Panc1 (cell line): ENCODE measurements around the gene HOXA11. TPM values are rescaled to one million over a fixed set of nuclear protein-coding genes. Genes with fewer than 3 reads are reported as not detected.

ENCODE experiments used
- ATAC-seq: fragments of 200-7000 bp; cut with Tn5 transposase; 2 replicates; pipeline ENCODE4 v1.9.1; 2020; ENCODE audit warnings: mild to moderate bottlenecking, moderate library complexity
- BruUV-seq: library from RNA; stranded (reverse); fragments of 400-500 nt; replicated peaks from 2 replicates; lab custom pipeline; 2021; lab: Mats Ljungman, UMichigan
- CTCF ChIA-PET: fragments of 300-600 bp; sonication (Branson Sonifier 250); formaldehyde crosslinking; loops from one replicate; lab custom pipeline; 2022; ENCODE audit warnings: antibody characterized with exemption; lab: Charles Lee
- POLR2A ChIA-PET: fragments of 300-600 bp; sonication (Branson Sonifier 250); formaldehyde crosslinking; loops from one replicate; lab custom pipeline; 2022; ENCODE audit warnings: antibody characterized with exemption; lab: Charles Lee
- DNase-seq: peaks from one replicate; pipeline ENCODE4 v3.0.0-alpha.2; 2010; ENCODE audit warnings: low read depth, low spot score
- H3K27ac ChIP-seq: 2 replicates; pipeline ENCODE4 v1.5.1; 2011; ENCODE audit warnings: mild to moderate bottlenecking, low read length, inconsistent platforms
- H3K27me3 ChIP-seq: fragments of 200-500 bp; sonication (Bioruptor generic); 2 replicates; pipeline ENCODE4 v1.6.0; 2014; ENCODE audit warnings: low read length, inconsistent platforms; ENCODE audit not compliant: control insufficient read depth, insufficient read depth
- H3K36me3 ChIP-seq: fragments of 200-500 bp; sonication (Bioruptor generic); 2 replicates; pipeline ENCODE4 v1.5.1; 2014; ENCODE audit warnings: inconsistent platforms, mild to moderate bottlenecking, low read length, moderate library complexity; ENCODE audit not compliant: control insufficient read depth, insufficient read depth
- H3K4me1 ChIP-seq: 2 replicates; pipeline ENCODE4 v1.5.1; 2011; ENCODE audit warnings: inconsistent platforms, mild to moderate bottlenecking, low read length, moderate library complexity; ENCODE audit not compliant: control insufficient read depth, insufficient read depth
- H3K4me3 ChIP-seq, 2 experiments: 2 replicates each; pipeline ENCODE4 v1.5.1; 2011 to 2012; ENCODE audit warnings: low read depth in 2 of 2, low read length in 2 of 2, mild to moderate bottlenecking in 2 of 2, inconsistent platforms in 1 of 2, moderate library complexity in 1 of 2
- H3K9me3 ChIP-seq: fragments of 200-500 bp; sonication (Bioruptor generic); 2 replicates; pipeline ENCODE4 v1.5.1; 2014; ENCODE audit warnings: low read depth, mild to moderate bottlenecking, inconsistent platforms, low read length, moderate library complexity; ENCODE audit not compliant: control insufficient read depth, insufficient read depth
- POLR2AphosphoS5 ChIP-seq: IDR thresholded peaks from 2 replicates; pipeline ENCODE4 v1.6.1; 2012; ENCODE audit warnings: mild to moderate bottlenecking, low read depth, low read length, moderate library complexity
- SIN3A ChIP-seq: IDR thresholded peaks from 2 replicates; pipeline ENCODE4 v1.6.1; 2012; ENCODE audit warnings: low read depth, mild to moderate bottlenecking, low read length, moderate library complexity, borderline replicate concordance; ENCODE audit not compliant: insufficient read depth
- TCF7L2 ChIP-seq: IDR thresholded peaks from 2 replicates; pipeline ENCODE4 v1.6.1; 2011; ENCODE audit warnings: mild to moderate bottlenecking, low read depth, low read length, inconsistent platforms
- in situ Hi-C: cut with HindIII; loops from 2 replicates; pipeline ENCODE4 v1.10.0; 2016; ENCODE audit warnings: low sequenced_read_pairs, low pct_unique_long_range_greater_than_20kb
- intact Hi-C: fragments of 100-400 bp; cut with micrococcal nuclease; formaldehyde crosslinking; loops from one replicate; pipeline ENCODE4 v1.10.0; 2022; ENCODE audit not compliant: unreplicated experiment
- total RNA-seq: library from RNA; stranded (reverse); gene quantifications from one replicate; pipeline ENCODE4 v1.2.1, GENCODE V29; 2021; ENCODE audit not compliant: unreplicated experiment
- TF ChIP-seq, protein P1 (sequence below), 2 experiments: IDR thresholded peaks; 2 replicates each; pipeline ENCODE4 v1.6.1; 2011 to 2012; ENCODE audit warnings: low read depth in 2 of 2, control low read depth in 1 of 2, low read length in 1 of 2, mild to moderate bottlenecking in 1 of 2, moderate library complexity in 1 of 2; ENCODE audit not compliant: insufficient read depth in 1 of 2
- TF ChIP-seq, protein P2 (sequence below): fragments of 450-650 bp; IDR thresholded peaks from 2 replicates; pipeline ENCODE4 v1.5.1; 2017; ENCODE audit warnings: mild to moderate bottlenecking

HOXA11 gene
- total RNA-seq, 1 experiment from 2014 or later = 0.57 TPM

DNA sequence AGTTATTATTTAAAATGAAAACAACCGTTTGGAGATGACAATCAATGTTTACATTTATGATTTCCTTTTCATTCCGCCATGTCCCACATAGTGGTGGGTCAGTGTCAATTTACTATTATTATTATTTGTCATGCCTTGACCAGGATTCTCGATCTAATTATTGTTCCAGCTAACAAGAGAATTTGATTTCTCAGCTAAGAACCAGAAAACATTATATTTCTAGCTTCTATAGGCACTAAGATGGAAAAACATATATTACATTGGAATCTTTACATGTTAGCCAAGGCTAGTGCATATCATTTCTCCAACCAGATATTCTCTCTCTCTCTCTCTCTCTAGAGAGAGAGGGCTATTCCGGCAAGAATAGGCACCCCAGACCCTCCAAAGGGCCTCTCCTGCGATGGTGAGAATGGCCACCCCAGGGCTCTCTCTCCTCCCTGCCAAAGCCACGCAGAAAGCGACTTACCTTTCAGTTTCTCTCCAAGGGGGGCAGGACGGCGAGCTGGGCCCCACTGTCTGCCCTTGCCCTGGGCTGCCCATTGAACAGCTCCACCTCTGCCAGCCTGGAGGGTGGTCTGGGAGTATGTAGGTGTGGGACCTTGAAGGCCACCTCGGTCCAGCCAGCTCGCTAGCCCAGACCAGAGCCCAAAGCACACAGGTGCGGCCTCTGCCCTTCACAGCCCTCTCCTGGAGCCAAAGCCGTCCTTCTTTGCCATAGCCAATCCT, 35.0 kb downstream of the HOXA11 start:
- ChIA-PET CTCF (interaction anchor here (0.8 to 3.4 kb wide), 3 partner anchors 11 to 442 kb away, joined by 4 to 24 read pairs (median 4); no protein-coding TSS in a partner anchor), POLR2A (no interaction called here)
- peaks cover 20% of the 10 kb centered on the region for H3K4me1 ChIP-seq
- intact Hi-C loops (no loop called here), in situ Hi-C loops (no loop called here)
- no peaks in the 10 kb centered on the region for H3K9me3 ChIP-seq
- H3K36me3 ChIP-seq = no peaks in the 10 kb centered on the region
- no peaks in the 10 kb centered on the region for H3K27me3 ChIP-seq
- H3K4me3 ChIP-seq = peak overlapping the region; percentile 57 to 83
- DNase-seq = no peak
- no peak for TF ChIP-seq POLR2AphosphoS5
- TF ChIP-seq, protein P1, sequence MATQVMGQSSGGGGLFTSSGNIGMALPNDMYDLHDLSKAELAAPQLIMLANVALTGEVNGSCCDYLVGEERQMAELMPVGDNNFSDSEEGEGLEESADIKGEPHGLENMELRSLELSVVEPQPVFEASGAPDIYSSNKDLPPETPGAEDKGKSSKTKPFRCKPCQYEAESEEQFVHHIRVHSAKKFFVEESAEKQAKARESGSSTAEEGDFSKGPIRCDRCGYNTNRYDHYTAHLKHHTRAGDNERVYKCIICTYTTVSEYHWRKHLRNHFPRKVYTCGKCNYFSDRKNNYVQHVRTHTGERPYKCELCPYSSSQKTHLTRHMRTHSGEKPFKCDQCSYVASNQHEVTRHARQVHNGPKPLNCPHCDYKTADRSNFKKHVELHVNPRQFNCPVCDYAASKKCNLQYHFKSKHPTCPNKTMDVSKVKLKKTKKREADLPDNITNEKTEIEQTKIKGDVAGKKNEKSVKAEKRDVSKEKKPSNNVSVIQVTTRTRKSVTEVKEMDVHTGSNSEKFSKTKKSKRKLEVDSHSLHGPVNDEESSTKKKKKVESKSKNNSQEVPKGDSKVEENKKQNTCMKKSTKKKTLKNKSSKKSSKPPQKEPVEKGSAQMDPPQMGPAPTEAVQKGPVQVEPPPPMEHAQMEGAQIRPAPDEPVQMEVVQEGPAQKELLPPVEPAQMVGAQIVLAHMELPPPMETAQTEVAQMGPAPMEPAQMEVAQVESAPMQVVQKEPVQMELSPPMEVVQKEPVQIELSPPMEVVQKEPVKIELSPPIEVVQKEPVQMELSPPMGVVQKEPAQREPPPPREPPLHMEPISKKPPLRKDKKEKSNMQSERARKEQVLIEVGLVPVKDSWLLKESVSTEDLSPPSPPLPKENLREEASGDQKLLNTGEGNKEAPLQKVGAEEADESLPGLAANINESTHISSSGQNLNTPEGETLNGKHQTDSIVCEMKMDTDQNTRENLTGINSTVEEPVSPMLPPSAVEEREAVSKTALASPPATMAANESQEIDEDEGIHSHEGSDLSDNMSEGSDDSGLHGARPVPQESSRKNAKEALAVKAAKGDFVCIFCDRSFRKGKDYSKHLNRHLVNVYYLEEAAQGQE (IDR thresholded peaks at IDR 0.05; ENCODE audit: insufficient read depth in 1 of 2, low read depth in 2 of 2, low read length in 1 of 2) = no peak
- no peak for TF ChIP-seq SIN3A
- TF ChIP-seq TCF7L2 = no peak
- TF ChIP-seq, protein P2, sequence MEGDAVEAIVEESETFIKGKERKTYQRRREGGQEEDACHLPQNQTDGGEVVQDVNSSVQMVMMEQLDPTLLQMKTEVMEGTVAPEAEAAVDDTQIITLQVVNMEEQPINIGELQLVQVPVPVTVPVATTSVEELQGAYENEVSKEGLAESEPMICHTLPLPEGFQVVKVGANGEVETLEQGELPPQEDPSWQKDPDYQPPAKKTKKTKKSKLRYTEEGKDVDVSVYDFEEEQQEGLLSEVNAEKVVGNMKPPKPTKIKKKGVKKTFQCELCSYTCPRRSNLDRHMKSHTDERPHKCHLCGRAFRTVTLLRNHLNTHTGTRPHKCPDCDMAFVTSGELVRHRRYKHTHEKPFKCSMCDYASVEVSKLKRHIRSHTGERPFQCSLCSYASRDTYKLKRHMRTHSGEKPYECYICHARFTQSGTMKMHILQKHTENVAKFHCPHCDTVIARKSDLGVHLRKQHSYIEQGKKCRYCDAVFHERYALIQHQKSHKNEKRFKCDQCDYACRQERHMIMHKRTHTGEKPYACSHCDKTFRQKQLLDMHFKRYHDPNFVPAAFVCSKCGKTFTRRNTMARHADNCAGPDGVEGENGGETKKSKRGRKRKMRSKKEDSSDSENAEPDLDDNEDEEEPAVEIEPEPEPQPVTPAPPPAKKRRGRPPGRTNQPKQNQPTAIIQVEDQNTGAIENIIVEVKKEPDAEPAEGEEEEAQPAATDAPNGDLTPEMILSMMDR = no peak
- H3K27ac ChIP-seq = peak overlapping the region; percentile 89
- BruUV-seq = no TSS peak
- ATAC-seq = peak; percentile 72

DNA sequence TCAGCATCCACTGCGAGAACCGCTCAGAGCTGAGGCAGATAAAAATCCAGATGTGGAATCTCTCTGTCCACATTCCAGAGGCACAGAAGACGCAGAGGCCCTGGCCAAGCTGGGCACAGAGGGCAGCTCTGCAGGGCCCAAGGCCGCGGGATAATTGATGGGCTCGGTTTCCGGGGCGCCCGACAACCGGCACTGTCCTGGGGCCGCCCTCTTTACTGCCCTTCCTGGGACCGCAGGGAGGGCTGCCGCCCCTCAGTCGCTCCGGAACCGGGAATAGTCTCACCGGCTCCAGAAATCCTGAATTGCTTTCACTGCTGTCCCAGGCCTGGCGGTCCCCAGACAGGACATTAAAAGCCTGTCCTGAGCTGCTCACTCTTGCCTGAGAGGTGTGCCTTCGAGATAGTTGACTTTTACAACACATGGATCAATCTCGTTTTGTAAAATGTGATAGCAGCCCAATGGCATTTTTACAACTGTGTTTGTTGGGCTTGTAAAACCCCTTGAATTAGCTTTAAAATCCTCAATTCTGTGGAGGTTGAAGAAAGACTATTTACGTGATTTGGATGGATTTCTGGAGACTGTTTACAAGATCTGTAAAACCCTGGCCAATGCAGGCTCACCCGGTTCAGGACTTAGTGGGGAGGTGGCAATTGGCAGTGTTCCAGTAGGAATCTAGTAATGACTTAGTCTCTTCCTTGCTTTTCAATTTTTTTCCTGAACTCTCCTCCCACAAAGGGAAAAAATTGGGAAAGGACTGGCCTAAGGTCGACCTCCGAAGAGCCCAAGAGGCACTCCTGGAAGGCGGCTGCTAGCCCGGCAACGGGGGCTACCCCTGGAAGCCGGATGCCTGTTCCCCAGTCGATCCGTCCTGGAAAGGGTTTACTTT, 36.0 kb downstream of the HOXA11 start:
- ChIA-PET POLR2A (no interaction called here), CTCF (interaction anchor here (0.5 to 3.4 kb wide), 2 partner anchors 12 to 14 kb away, joined by 3 to 24 read pairs; no protein-coding TSS in a partner anchor)
- Histone ChIP-seq H3K4me1 (peaks cover 20% of the 10 kb centered on the region), H3K27me3 (no peaks in the 10 kb centered on the region), H3K9me3 (no peaks in the 10 kb centered on the region), H3K4me3 (peak overlapping the region; percentile 57 to 83), H3K27ac (peak overlapping the region; percentile 89), H3K36me3 (no peaks in the 10 kb centered on the region)
- no TSS peak for BruUV-seq
- intact Hi-C loops = no loop called here
- DNase-seq (no peak), ATAC-seq (no peak)
- TF ChIP-seq SIN3A (no peak), POLR2AphosphoS5 (no peak), TCF7L2 (0 out of 2 replicates have a peak, but pooled peaks have one; percentile 43)
- TF ChIP-seq, protein P2 = no peak
- in situ Hi-C loops = no loop called here
